HEK293T (cell line): ENCODE results near the gene KCNMA1.

ENCODE experiments used
- BHLHE40 ChIP-seq: fragments of 450-650 bp; IDR thresholded peaks from 2 replicates; pipeline ENCODE4 v1.6.1; 2016; ENCODE audit warnings: mild to moderate bottlenecking, moderate library complexity, borderline replicate concordance
- ELF4 ChIP-seq: fragments of 450-650 bp; IDR thresholded peaks from 2 replicates; pipeline ENCODE4 v1.6.1; 2017; ENCODE audit warnings: antibody characterized with exemption
- HDGF ChIP-seq: fragments of 450-650 bp; IDR thresholded peaks from 2 replicates; pipeline ENCODE4 v1.6.1; 2017; ENCODE audit warnings: antibody characterized with exemption, borderline replicate concordance
- LEF1 ChIP-seq: fragments of 450-650 bp; IDR thresholded peaks from 2 replicates; pipeline ENCODE4 v1.6.1; 2017; ENCODE audit warnings: mild to moderate bottlenecking, borderline replicate concordance
- NFRKB ChIP-seq: fragments of 450-650 bp; IDR thresholded peaks from 2 replicates; pipeline ENCODE4 v1.6.1; 2016; ENCODE audit warnings: mild to moderate bottlenecking, moderate library complexity
- PKNOX1 ChIP-seq: fragments of 450-650 bp; IDR thresholded peaks from 2 replicates; pipeline ENCODE4 v1.6.1; 2016
- SUZ12 ChIP-seq: fragments of 450-650 bp; IDR thresholded peaks from 2 replicates; pipeline ENCODE4 v1.6.1; 2016; ENCODE audit warnings: mild to moderate bottlenecking
- ZNF384 ChIP-seq: fragments of 450-650 bp; IDR thresholded peaks from 2 replicates; pipeline ENCODE4 v1.6.1; 2016

GRCh38 chr10:76901701-76902100 is 735.9 kb downstream of the KCNMA1 start:
- TF ChIP-seq HDGF = no peak
- TF ChIP-seq PKNOX1 = no peak
- TF ChIP-seq SUZ12 = no peak
- no peak for TF ChIP-seq NFRKB
- no peak for TF ChIP-seq ELF4
- no peak for TF ChIP-seq LEF1
- TF ChIP-seq ZNF384 = no peak
- TF ChIP-seq BHLHE40 = no peak
